Activated B cell treated with CpG ODN at 0.5 μM for 24 hours (primary cell): ENCODE results near the gene PNKP. TPM values are rescaled to one million over a fixed set of nuclear protein-coding genes. Genes with fewer than 3 reads are reported as not detected.

Source experiments
- ATAC-seq: fragments of 200-7000 bp; cut with Tn5 transposase; one replicate; pipeline ENCODE4 v1.10.0; 2021; ENCODE audit warnings: low read depth, mild to moderate bottlenecking, moderate library complexity
- CTCF ChIA-PET: fragments of 350-600 bp; sonication (Branson Sonifier 250); formaldehyde crosslinking; loops from one replicate; lab custom pipeline; 2021; ENCODE audit warnings: antibody characterized with exemption; lab: Charles Lee
- POLR2A ChIA-PET: fragments of 350-600 bp; sonication (Branson Sonifier 250); formaldehyde crosslinking; loops from one replicate; lab custom pipeline; 2021; ENCODE audit warnings: antibody characterized with exemption; lab: Charles Lee
- DNase-seq: peaks from one replicate; pipeline ENCODE4 v3.0.0; 2022
- H3K27ac Mint-ChIP-seq: one replicate; pipeline ENCODE4 v1.8.0; 2020; ENCODE audit warnings: mixed read lengths
- H3K27me3 Mint-ChIP-seq: one replicate; pipeline ENCODE4 v1.8.0; 2021; ENCODE audit warnings: mixed read lengths
- H3K36me3 Mint-ChIP-seq: one replicate; pipeline ENCODE4 v1.8.0; 2021; ENCODE audit warnings: low read depth, mixed read lengths
- H3K4me1 Mint-ChIP-seq: one replicate; pipeline ENCODE4 v1.8.0; 2021; ENCODE audit warnings: mixed read lengths
- H3K4me3 Mint-ChIP-seq: one replicate; pipeline ENCODE4 v1.8.0; 2020; ENCODE audit warnings: mild to moderate bottlenecking, mixed read lengths
- H3K9me3 Mint-ChIP-seq: one replicate; pipeline ENCODE4 v1.8.0; 2020; ENCODE audit warnings: mixed read lengths
- CTCF ChIP-seq: fragments of 200-600 bp; IDR thresholded peaks from one replicate; pipeline ENCODE4 v1.8.0; 2022; ENCODE audit warnings: antibody characterized with exemption, mild to moderate bottlenecking
- intact Hi-C: fragments of 100-400 bp; cut with micrococcal nuclease; formaldehyde crosslinking; loops from one replicate; pipeline ENCODE4 v1.15.1; 2024
- total RNA-seq: library from RNA; stranded (reverse); gene quantifications from 2 replicates; pipeline ENCODE4 v1.2.3, GENCODE V29; 2022

Gene PNKP
- total RNA-seq, 1 donor from 2014 or later = 205 TPM

- H3K27ac Mint-ChIP-seq = peak overlapping the region; percentile 82
- peak; percentile 97 for ATAC-seq
- intact Hi-C loops = loop anchor here (1.0 kb wide), 1 partner anchor 25 kb away; the partner anchor contains the start of gene MED25
- CTCF ChIA-PET = no interaction called here
- peak overlapping the region; percentile 68 for H3K4me3 Mint-ChIP-seq
- H3K36me3 Mint-ChIP-seq = peaks cover 25% of the 10 kb centered on the region
- no peaks in the 10 kb centered on the region for H3K9me3 Mint-ChIP-seq
- H3K27me3 Mint-ChIP-seq = no peaks in the 10 kb centered on the region
- DNase-seq = no peak
- peaks cover 45% of the 10 kb centered on the region for H3K4me1 Mint-ChIP-seq
- TF ChIP-seq CTCF = no peak
- POLR2A ChIA-PET = interaction anchor here (0.6 to 2.3 kb wide), 20 partner anchors 9 to 850 kb away, joined by 3 to 20 read pairs (median 6); partner anchors contain the start of genes AKT1S1, AP2A1, FUZ and GYS1
These were observed 24.1 kb downstream of the PNKP start for GRCh38 chr19:49843265-49843664.

GRCh38 chr19:49840736-49841249, 26.6 kb downstream of the PNKP start:
- Mint-ChIP-seq H3K36me3 (peaks cover 47% of the 10 kb centered on the region), H3K9me3 (no peaks in the 10 kb centered on the region), H3K27ac (peak overlapping the region; percentile 59), H3K27me3 (no peaks in the 10 kb centered on the region), H3K4me1 (peaks cover 34% of the 10 kb centered on the region), H3K4me3 (no peak overlapping the region)
- ChIA-PET POLR2A (no interaction called here), CTCF (no interaction called here)
- DNase-seq = no peak
- no peak for ATAC-seq
- intact Hi-C loops = no loop called here
- TF ChIP-seq CTCF = no peak

GRCh38 chr19:49840321-49840720, 27.1 kb downstream of the PNKP start:
- peaks cover 31% of the 10 kb centered on the region for H3K4me1 Mint-ChIP-seq
- H3K9me3 Mint-ChIP-seq = no peaks in the 10 kb centered on the region
- H3K4me3 Mint-ChIP-seq = no peak overlapping the region
- H3K36me3 Mint-ChIP-seq = peaks cover 49% of the 10 kb centered on the region
- POLR2A ChIA-PET = interaction anchor here (0.6 kb wide), 1 partner anchor 18 kb away, joined by 3 read pairs; no protein-coding TSS in a partner anchor
- ATAC-seq (no peak), DNase-seq (no peak)
- no peaks in the 10 kb centered on the region for H3K27me3 Mint-ChIP-seq
- CTCF ChIA-PET = no interaction called here
- intact Hi-C loops = no loop called here
- peak overlapping the region; percentile 59 for H3K27ac Mint-ChIP-seq
- no peak for TF ChIP-seq CTCF

GRCh38 chr19:49839713-49840112, 27.7 kb downstream of the PNKP start:
- intact Hi-C loops = no loop called here
- peaks cover 55% of the 10 kb centered on the region for H3K36me3 Mint-ChIP-seq
- no peaks in the 10 kb centered on the region for H3K27me3 Mint-ChIP-seq
- no peak overlapping the region for H3K27ac Mint-ChIP-seq
- H3K4me3 Mint-ChIP-seq = no peak overlapping the region
- H3K4me1 Mint-ChIP-seq = peaks cover 25% of the 10 kb centered on the region
- H3K9me3 Mint-ChIP-seq = no peaks in the 10 kb centered on the region
- no peak for TF ChIP-seq CTCF
- no peak for ATAC-seq
- POLR2A ChIA-PET = interaction anchor here (0.6 to 1.4 kb wide), 2 partner anchors 11 to 17 kb away, joined by 3 read pairs; partner anchors contain the start of gene PTOV1
- CTCF ChIA-PET = no interaction called here
- no peak for DNase-seq

- CTCF ChIA-PET = no interaction called here
- peaks cover 59% of the 10 kb centered on the region for H3K36me3 Mint-ChIP-seq
- no peaks in the 10 kb centered on the region for H3K27me3 Mint-ChIP-seq
- POLR2A ChIA-PET = interaction anchor here (1.4 kb wide), 1 partner anchor 12 kb away, joined by 3 read pairs; the partner anchor contains the start of gene PTOV1
- H3K4me1 Mint-ChIP-seq = peaks cover 18% of the 10 kb centered on the region
- H3K9me3 Mint-ChIP-seq = no peaks in the 10 kb centered on the region
- no peak for TF ChIP-seq CTCF
- ATAC-seq (no peak), DNase-seq (no peak)
- no peak overlapping the region for H3K4me3 Mint-ChIP-seq
- intact Hi-C loops = no loop called here
- no peak overlapping the region for H3K27ac Mint-ChIP-seq
These were observed 28.3 kb downstream of the PNKP start for GRCh38 chr19:49838885-49839588.
